GM12878 (cell line): ENCODE measurements around the gene SESN1. TPM values are rescaled to one million over a fixed set of nuclear protein-coding genes. Genes with fewer than 3 reads are reported as not detected.
A peak's percentile ranks its signal among the peaks of the same experiment; 100 is the strongest.

Experiments
- CBX5 ChIP-seq: sonication (generic); IDR thresholded peaks from 2 replicates; pipeline ENCODE4 v1.6.1; 2016; ENCODE audit warnings: low read depth, moderate library complexity, mild to moderate bottlenecking, inconsistent platforms
- CTCF ChIP-seq, 3 experiments: IDR thresholded peaks in 2 of 3; conservative IDR thresholded peaks in 1 of 3; 2 replicates each; pipeline ENCODE4 v1.5.1; 2011; ENCODE audit warnings: low read depth in 3 of 3, low read length in 3 of 3, mild to moderate bottlenecking in 3 of 3, control low read depth in 2 of 3, moderate library complexity in 2 of 3, inconsistent platforms in 1 of 3, mixed read lengths in 1 of 3; ENCODE audit not compliant: control insufficient read depth in 2 of 3, insufficient read depth in 1 of 3; ENCODE audit errors: extremely low read depth in 1 of 3
- E4F1 ChIP-seq: fragments of 450-650 bp; IDR thresholded peaks from 2 replicates; pipeline ENCODE4 v1.6.1; 2018; ENCODE audit warnings: borderline replicate concordance, mild to moderate bottlenecking; ENCODE audit not compliant: partially characterized antibody
- HCFC1 ChIP-seq: fragments of 150-350 bp; IDR thresholded peaks from 2 replicates; pipeline ENCODE4 v1.6.1; 2014; ENCODE audit warnings: low read length
- HDGF ChIP-seq: fragments of 450-650 bp; IDR thresholded peaks from 2 replicates; pipeline ENCODE4 v1.6.1; 2016; ENCODE audit warnings: antibody characterized with exemption
- RB1 ChIP-seq: fragments of 450-650 bp; formaldehyde crosslinking; IDR thresholded peaks from 2 replicates; pipeline ENCODE4 v1.6.1; 2017; ENCODE audit warnings: mild to moderate bottlenecking, borderline replicate concordance
- SMARCA5 ChIP-seq: fragments of 450-650 bp; IDR thresholded peaks from 2 replicates; pipeline ENCODE4 v1.6.1; 2017; ENCODE audit warnings: mild to moderate bottlenecking
- STAT3 ChIP-seq: IDR thresholded peaks from 2 replicates; pipeline ENCODE4 v1.6.1; 2011; ENCODE audit warnings: low read depth, low read length, improper control_type of control experiment
- ZNF384 ChIP-seq: IDR thresholded peaks from 2 replicates; pipeline ENCODE4 v1.6.1; 2012; ENCODE audit warnings: low read depth, mild to moderate bottlenecking, low read length, improper control_type of control experiment, borderline replicate concordance
- polyA plus RNA-seq, 11 experiments: library from polyadenylated mRNA; depleted of rRNA in 4 of 11; unstranded in 6 of 11; stranded (reverse) in 5 of 11; fragments of >200 nt; fragmentation: Nextera tagmentation in 4 of 11; fragmentation: Illumina TruSeq in 1 of 11; extraction: Ambion mirVana in 4 of 11; extraction: Trizol in 1 of 11; gene quantifications; 1 replicate in 1 of 11; 2 replicates in 10 of 11; pipeline versions ENCODE4 v1.2.1 to v1.2.3, GENCODE V29; 2011 to 2016; ENCODE audit warnings: inconsistent platforms in 2 of 11, missing spikeins in 2 of 11, low read depth in 1 of 11
- total RNA-seq, 4 experiments: library from RNA; depleted of rRNA in 3 of 4; stranded (reverse); fragments of >200 nt in 3 of 4; fragmentation: Illumina TruSeq in 1 of 4; extraction: Trizol in 1 of 4; gene quantifications; 2 replicates each; pipeline versions ENCODE4 v1.2.1 to v1.2.3, GENCODE V29; 2013 to 2021

The SESN1 gene
- total and polyA plus RNA-seq, 10 of the 15 experiments (the other 5 are each of a cell fraction or from before 2014, with no cell fraction given): 1.3 to 13.0 (median 3.3) TPM

GRCh38 chr6:109094416-109095035 lies at the start of gene SESN1 (continued):
- no peak for TF ChIP-seq STAT3
- no peak for TF ChIP-seq HCFC1
- no peak for TF ChIP-seq ZNF384
- TF ChIP-seq RB1: peak; percentile 87; the same call in 1 of the 2 replicates
- TF ChIP-seq CBX5: no peak; the same call in 1 of the 2 replicates
- no peak for TF ChIP-seq E4F1
- 0 out of 6 replicates have a peak, but pooled peaks of 1 of the 3 experiments have one; percentile 1 for TF ChIP-seq CTCF (IDR thresholded peaks at IDR 0.05 in 2 of 3, conservative IDR thresholded peaks at IDR 0.05 in 1 of 3; ENCODE audit: control insufficient read depth in 2 of 3, extremely low read depth in 1 of 3, insufficient read depth in 1 of 3, low read depth in 3 of 3, low read length in 3 of 3)
- peak; percentile 74 for TF ChIP-seq SMARCA5
- TF ChIP-seq HDGF: no peak
